Gastrocnemius medialis (tissue), 4 donors: ENCODE results near the gene SLC22A15. TPM values are rescaled to one million over a fixed set of nuclear protein-coding genes. Genes with fewer than 3 reads are reported as not detected.

Experiments
- ATAC-seq, 2 donors: fragments of 150-250 bp; one replicate each; pipeline ENCODE4 v1.9.1; 2016
- DNase-seq, 2 donors: peaks; one replicate each; pipeline ENCODE4 v3.0.0-alpha.2; 2019
- H3K27ac ChIP-seq, 4 donors: fragments of 200-600 bp; sonication (generic); 1 replicate in 1 of 4; 2 replicates in 3 of 4; pipeline ENCODE4 v1.5.1; 2016 to 2018; ENCODE audit warnings: mild to moderate bottlenecking in 2 of 4, moderate library complexity in 1 of 4
- H3K27me3 ChIP-seq, 3 donors: fragments of 200-600 bp; sonication (generic) in 2 of 3; 1 replicate in 1 of 3; 2 replicates in 2 of 3; pipeline versions ENCODE4 v1.5.1 to v1.6.0; 2016 to 2019; ENCODE audit warnings: mild to moderate bottlenecking in 1 of 3, moderate library complexity in 1 of 3
- H3K36me3 ChIP-seq, 2 donors: fragments of 200-600 bp; sonication (generic) in 1 of 2; one replicate each; pipeline ENCODE4 v1.5.1; 2017 to 2018
- H3K4me1 ChIP-seq, 2 donors: fragments of 200-600 bp; sonication (generic) in 1 of 2; one replicate each; pipeline ENCODE4 v1.5.1; 2016 to 2017; ENCODE audit warnings: mild to moderate bottlenecking in 2 of 2
- H3K4me3 ChIP-seq, 4 donors: fragments of 200-600 bp; sonication (generic) in 3 of 4; 1 replicate in 1 of 4; 2 replicates in 3 of 4; pipeline ENCODE4 v1.5.1; 2016 to 2019; ENCODE audit warnings: mild to moderate bottlenecking in 2 of 4
- H3K9me3 ChIP-seq, 3 donors: fragments of 200-600 bp; sonication (generic) in 2 of 3; 1 replicate in 1 of 3; 2 replicates in 2 of 3; pipeline ENCODE4 v1.5.1; 2016 to 2019
- CTCF ChIP-seq, 5 experiments: fragments of 450-650 bp in 3 of 5; fragments of 200-600 bp in 2 of 5; sonication (generic) in 2 of 5; IDR thresholded peaks in 4 of 5; conservative IDR thresholded peaks in 1 of 5; 1 replicate in 4 of 5; 2 replicates in 1 of 5; pipeline ENCODE4 v1.5.1; 2016 to 2019; ENCODE audit warnings: antibody characterized with exemption in 5 of 5, mild to moderate bottlenecking in 3 of 5, moderate library complexity in 3 of 5
- POLR2A ChIP-seq, 2 donors: fragments of 450-650 bp; IDR thresholded peaks; one replicate each; pipeline ENCODE4 v1.6.1; 2017; ENCODE audit warnings: antibody characterized with exemption in 2 of 2, mild to moderate bottlenecking in 2 of 2, moderate library complexity in 2 of 2
- in situ Hi-C, 4 donors: fragments of 200-750 bp; cut with MboI; loops; one replicate each; pipeline versions ENCODE4 v1.15.0 to v1.8.0; 2017; ENCODE audit warnings: low sequenced_read_pairs in 4 of 4
- intact Hi-C: fragments of 100-400 bp; cut with DNase I; formaldehyde crosslinking; loops from one replicate; pipeline ENCODE4 v1.15.1; 2023; ENCODE audit warnings: low total_unique reads
- total RNA-seq, 4 donors: library from RNA; depleted of rRNA; stranded (reverse); fragments of >200 nt; gene quantifications; one replicate each; pipeline versions ENCODE4 v1.1.0 to v1.2.3, GENCODE V29; 2016

SLC22A15 gene
- total RNA-seq, 4 donors from 2014 or later = 0.15 to 0.62 (median 0.41) TPM

- intact Hi-C loops (no loop called here), in situ Hi-C loops (no loop called here)
- Histone ChIP-seq H3K36me3 (no peaks in the 10 kb centered on the region), H3K27ac (no peak overlapping the region), H3K4me3 (no peak overlapping the region), H3K9me3 (no peaks in the 10 kb centered on the region), H3K4me1 (no peaks in the 10 kb centered on the region), H3K27me3 (no peaks in the 10 kb centered on the region)
- TF ChIP-seq CTCF (IDR thresholded peaks at IDR 0.05 in 4 of 5, conservative IDR thresholded peaks at IDR 0.05 in 1 of 5) = no peak
- no peak for TF ChIP-seq POLR2A (IDR thresholded peaks at IDR 0.05)
- ATAC-seq (no peak), DNase-seq (no peak)
Measured at GRCh38 chr1:116111524-116112021, 135.3 kb downstream of the SLC22A15 start.

- no peaks in the 10 kb centered on the region for H3K4me1 ChIP-seq
- H3K9me3 ChIP-seq = no peaks in the 10 kb centered on the region
- H3K27me3 ChIP-seq = no peaks in the 10 kb centered on the region
- DNase-seq = no peak
- TF ChIP-seq CTCF (IDR thresholded peaks at IDR 0.05 in 4 of 5, conservative IDR thresholded peaks at IDR 0.05 in 1 of 5) (no peak), POLR2A (IDR thresholded peaks at IDR 0.05) (no peak)
- H3K27ac ChIP-seq = no peak overlapping the region
- in situ Hi-C loops (no loop called here), intact Hi-C loops (no loop called here)
- ATAC-seq = no peak
- no peak overlapping the region for H3K4me3 ChIP-seq
- H3K36me3 ChIP-seq = no peaks in the 10 kb centered on the region
Measured at GRCh38 chr1:116112388-116113140, 136.3 kb downstream of the SLC22A15 start.

- no peaks in the 10 kb centered on the region for H3K27me3 ChIP-seq
- H3K36me3 ChIP-seq = no peaks in the 10 kb centered on the region
- intact Hi-C loops (no loop called here), in situ Hi-C loops (no loop called here)
- no peaks in the 10 kb centered on the region for H3K4me1 ChIP-seq
- TF ChIP-seq CTCF (IDR thresholded peaks at IDR 0.05 in 4 of 5, conservative IDR thresholded peaks at IDR 0.05 in 1 of 5) (no peak), POLR2A (IDR thresholded peaks at IDR 0.05) (no peak)
- no peak for ATAC-seq
- peak; percentile 7 to 21 for DNase-seq
- no peaks in the 10 kb centered on the region for H3K9me3 ChIP-seq
- H3K4me3 ChIP-seq = no peak overlapping the region
- H3K27ac ChIP-seq = no peak overlapping the region
Measured at GRCh38 chr1:116113615-116114014, 137.3 kb downstream of the SLC22A15 start.

- intact Hi-C loops = no loop called here
- Histone ChIP-seq H3K4me3 (no peak overlapping the region), H3K27me3 (no peaks in the 10 kb centered on the region), H3K4me1 (no peaks in the 10 kb centered on the region), H3K36me3 (no peaks in the 10 kb centered on the region), H3K9me3 (no peaks in the 10 kb centered on the region), H3K27ac (no peak overlapping the region)
- TF ChIP-seq POLR2A (IDR thresholded peaks at IDR 0.05) = no peak
- TF ChIP-seq CTCF (IDR thresholded peaks at IDR 0.05 in 4 of 5, conservative IDR thresholded peaks at IDR 0.05 in 1 of 5) = no peak
- ATAC-seq (no peak), DNase-seq (no peak)
- in situ Hi-C loops = no loop called here
Measured at GRCh38 chr1:116115476-116116439, 139.4 kb downstream of the SLC22A15 start.
